Keratinocyte (primary cell): ENCODE results near the gene ELF1. TPM values are rescaled to one million over a fixed set of nuclear protein-coding genes. Genes with fewer than 3 reads are reported as not detected.

Experiments
- DNase-seq: peaks from one replicate; pipeline ENCODE4 v3.0.0-alpha.2; 2011; ENCODE audit warnings: low read depth, missing footprints, low spot score
- FAIRE-seq: peaks from 2 replicates; lab custom pipeline; 2011; peaks lifted over from hg19 to GRCh38; lab: Jason Lieb, UNC
- H2AFZ ChIP-seq: 2 replicates; pipeline ENCODE4 v1.6.0; 2012; ENCODE audit warnings: low read length, control low read depth, inconsistent platforms; ENCODE audit not compliant: control insufficient read depth
- H3K27ac ChIP-seq: 2 replicates; pipeline ENCODE4 v1.5.1; 2011; ENCODE audit warnings: low read length; ENCODE audit not compliant: control insufficient read depth, insufficient read depth
- H3K27me3 ChIP-seq: 3 replicates; pipeline ENCODE4 v1.6.0; 2011; ENCODE audit warnings: low read length; ENCODE audit not compliant: control insufficient read depth, insufficient read depth; ENCODE audit errors: extremely low read depth
- H3K36me3 ChIP-seq, 2 experiments: 2 replicates in 1 of 2; 3 replicates in 1 of 2; pipeline ENCODE4 v1.5.1; 2011; ENCODE audit warnings: low read length in 2 of 2, mild to moderate bottlenecking in 1 of 2; ENCODE audit not compliant: control insufficient read depth in 2 of 2, insufficient read depth in 2 of 2; ENCODE audit errors: extremely low read depth in 1 of 2
- H3K4me1 ChIP-seq: 3 replicates; pipeline ENCODE4 v1.5.1; 2011; ENCODE audit warnings: low read length; ENCODE audit not compliant: control insufficient read depth, insufficient read depth; ENCODE audit errors: extremely low read depth
- H3K4me2 ChIP-seq: 3 replicates; pipeline ENCODE4 v1.6.0; 2011; ENCODE audit warnings: low read depth, low read length; ENCODE audit not compliant: control insufficient read depth, insufficient read depth; ENCODE audit errors: extremely low read depth
- H3K4me3 ChIP-seq, 3 experiments: fragments of 200-600 bp in 1 of 3; sonication (generic) in 1 of 3; 2 replicates in 2 of 3; 3 replicates in 1 of 3; pipeline ENCODE4 v1.5.1; 2011 to 2016; ENCODE audit warnings: low read length in 3 of 3, mild to moderate bottlenecking in 3 of 3, control low read depth in 2 of 3, inconsistent platforms in 1 of 3, low read depth in 1 of 3, mixed read lengths in 1 of 3, mixed run types in 1 of 3, moderate library complexity in 1 of 3; ENCODE audit not compliant: control insufficient read depth in 2 of 3, insufficient read depth in 2 of 3; ENCODE audit errors: extremely low read depth in 1 of 3
- H3K79me2 ChIP-seq: 2 replicates; pipeline ENCODE4 v1.6.0; 2012; ENCODE audit warnings: low read length; ENCODE audit not compliant: control insufficient read depth, insufficient read depth
- H3K9ac ChIP-seq: 3 replicates; pipeline ENCODE4 v1.6.0; 2011; ENCODE audit warnings: low read length; ENCODE audit not compliant: control insufficient read depth, insufficient read depth; ENCODE audit errors: extremely low read depth
- H3K9me1 ChIP-seq: 3 replicates; pipeline ENCODE4 v1.6.0; 2011; ENCODE audit warnings: low read length; ENCODE audit not compliant: control insufficient read depth, insufficient read depth; ENCODE audit errors: extremely low read depth
- H3K9me3 ChIP-seq: 2 replicates; pipeline ENCODE4 v1.5.1; 2012; ENCODE audit warnings: low read depth, low read length; ENCODE audit not compliant: control insufficient read depth
- H4K20me1 ChIP-seq: 3 replicates; pipeline ENCODE4 v1.6.0; 2011; ENCODE audit warnings: low read length; ENCODE audit not compliant: control insufficient read depth, insufficient read depth; ENCODE audit errors: extremely low read depth
- EZH2 ChIP-seq: IDR thresholded peaks from one replicate; pipeline ENCODE4 v1.6.1; 2012; ENCODE audit warnings: inconsistent platforms, mild to moderate bottlenecking, low read length, moderate library complexity
- dilution Hi-C: fragments of 300-500 bp; cut with MboI; formaldehyde crosslinking; loops from one replicate; pipeline ENCODE4 v1.7.0; 2020; ENCODE audit warnings: low sequenced_read_pairs; ENCODE audit not compliant: extremely low pct_ligation_motif_present
- polyA plus RNA-seq, 5 experiments: library from polyadenylated mRNA; depleted of rRNA in 3 of 5; stranded (reverse) in 3 of 5; stranded (forward) in 1 of 5; unstranded in 1 of 5; fragments of >200 nt; gene quantifications; 1 replicate in 1 of 5; 2 replicates in 3 of 5; 3 replicates in 1 of 5; pipeline versions ENCODE4 v1.2.1 to v1.2.3, GENCODE V29; 2011 to 2012; ENCODE audit warnings: missing spikeins in 2 of 5, low read depth in 1 of 5, low replicate concordance in 1 of 5
- TF ChIP-seq, protein P1 (sequence below), 3 experiments: IDR thresholded peaks in 1 of 3; conservative IDR thresholded peaks in 1 of 3; optimal IDR thresholded peaks in 1 of 3; 2 replicates in 2 of 3; 3 replicates in 1 of 3; pipeline versions ENCODE3 to v1.5.1; 2011; ENCODE audit warnings: low read length in 3 of 3, mild to moderate bottlenecking in 3 of 3, moderate library complexity in 2 of 3, control low read depth in 1 of 3, inconsistent platforms in 1 of 3; ENCODE audit not compliant: insufficient read depth in 2 of 3; ENCODE audit errors: extremely low read depth in 1 of 3

The ELF1 gene
- polyA plus RNA-seq, 1 donor (not counting 4 experiments of a cell fraction or from before 2014, with no cell fraction given): 57.6 TPM

DNA sequence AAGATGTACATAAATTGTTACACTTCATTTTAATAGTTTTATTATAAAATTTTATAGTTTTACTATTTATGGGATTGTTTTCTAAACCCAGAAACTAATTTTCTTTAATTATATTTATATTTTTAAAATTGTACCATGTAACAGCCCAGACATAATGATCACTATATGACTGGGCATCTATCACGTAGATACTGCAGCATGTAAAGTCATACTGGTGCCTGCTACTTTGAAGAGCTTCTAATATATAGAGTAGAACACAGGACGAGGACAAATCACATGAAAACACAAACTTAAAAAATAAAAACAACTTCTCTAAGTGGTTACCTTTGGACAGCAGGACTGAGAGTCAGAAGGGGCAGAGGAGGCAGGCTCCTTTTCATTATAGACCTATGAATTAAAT lies 5.3 kb downstream of the ELF1 start:
- no peak for DNase-seq
- no peaks in the 10 kb centered on the region for H3K9me1 ChIP-seq
- no peaks in the 10 kb centered on the region for H3K9me3 ChIP-seq
- no peak overlapping the region for H3K4me3 ChIP-seq
- no peak overlapping the region for H2AFZ ChIP-seq
- H3K27me3 ChIP-seq: no peaks in the 10 kb centered on the region
- dilution Hi-C loops: no loop called here
- no peak overlapping the region for H3K27ac ChIP-seq
- H4K20me1 ChIP-seq: peaks cover 5% of the 10 kb centered on the region
- no peak overlapping the region for H3K4me2 ChIP-seq
- peaks cover 3 to 10% of the 10 kb centered on the region in 2 experiments for H3K36me3 ChIP-seq
- H3K4me1 ChIP-seq: peaks cover 12% of the 10 kb centered on the region
- TF ChIP-seq EZH2: no peak
- TF ChIP-seq, protein P1, sequence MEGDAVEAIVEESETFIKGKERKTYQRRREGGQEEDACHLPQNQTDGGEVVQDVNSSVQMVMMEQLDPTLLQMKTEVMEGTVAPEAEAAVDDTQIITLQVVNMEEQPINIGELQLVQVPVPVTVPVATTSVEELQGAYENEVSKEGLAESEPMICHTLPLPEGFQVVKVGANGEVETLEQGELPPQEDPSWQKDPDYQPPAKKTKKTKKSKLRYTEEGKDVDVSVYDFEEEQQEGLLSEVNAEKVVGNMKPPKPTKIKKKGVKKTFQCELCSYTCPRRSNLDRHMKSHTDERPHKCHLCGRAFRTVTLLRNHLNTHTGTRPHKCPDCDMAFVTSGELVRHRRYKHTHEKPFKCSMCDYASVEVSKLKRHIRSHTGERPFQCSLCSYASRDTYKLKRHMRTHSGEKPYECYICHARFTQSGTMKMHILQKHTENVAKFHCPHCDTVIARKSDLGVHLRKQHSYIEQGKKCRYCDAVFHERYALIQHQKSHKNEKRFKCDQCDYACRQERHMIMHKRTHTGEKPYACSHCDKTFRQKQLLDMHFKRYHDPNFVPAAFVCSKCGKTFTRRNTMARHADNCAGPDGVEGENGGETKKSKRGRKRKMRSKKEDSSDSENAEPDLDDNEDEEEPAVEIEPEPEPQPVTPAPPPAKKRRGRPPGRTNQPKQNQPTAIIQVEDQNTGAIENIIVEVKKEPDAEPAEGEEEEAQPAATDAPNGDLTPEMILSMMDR (optimal IDR thresholded peaks at IDR 0.05 in 1 of 3, IDR thresholded peaks at IDR 0.05 in 1 of 3, conservative IDR thresholded peaks at IDR 0.05 in 1 of 3; ENCODE audit: extremely low read depth in 1 of 3, insufficient read depth in 2 of 3, low read length in 3 of 3): no peak
- FAIRE-seq: no peak
- H3K79me2 ChIP-seq: peaks cover 87% of the 10 kb centered on the region
- H3K9ac ChIP-seq: no peak overlapping the region

DNA sequence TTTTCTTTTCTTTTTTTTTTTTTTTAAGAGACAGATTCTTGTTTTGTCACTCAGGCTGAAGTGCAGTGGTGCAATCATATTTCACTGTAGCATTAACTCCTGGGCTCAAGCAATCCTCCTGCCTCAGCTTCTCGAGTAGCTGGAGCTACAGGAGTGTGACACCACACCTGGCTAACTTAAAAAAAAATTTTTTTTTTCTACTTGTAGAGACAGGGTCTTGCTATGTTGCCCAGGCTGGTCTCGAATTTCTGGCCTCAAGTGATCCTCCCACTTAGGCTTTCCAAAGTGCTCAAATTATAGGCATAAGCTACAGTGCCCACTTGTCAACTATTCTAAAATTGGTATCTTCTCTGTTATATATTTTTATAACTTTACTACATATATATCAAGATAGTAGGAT lies 6.6 kb downstream of the ELF1 start:
- H3K4me1 ChIP-seq: peaks cover 24% of the 10 kb centered on the region
- H3K27ac ChIP-seq: no peak overlapping the region
- FAIRE-seq (no peak), DNase-seq (no peak)
- H2AFZ ChIP-seq: no peak overlapping the region
- H3K4me3 ChIP-seq: no peak overlapping the region
- no peaks in the 10 kb centered on the region for H3K27me3 ChIP-seq
- H3K36me3 ChIP-seq: peaks cover 3 to 10% of the 10 kb centered on the region in 2 experiments
- dilution Hi-C loops: no loop called here
- H3K9ac ChIP-seq: no peak overlapping the region
- peaks cover 5% of the 10 kb centered on the region for H4K20me1 ChIP-seq
- H3K9me1 ChIP-seq: no peaks in the 10 kb centered on the region
- no peak for TF ChIP-seq EZH2
- TF ChIP-seq, protein P1 (optimal IDR thresholded peaks at IDR 0.05 in 1 of 3, IDR thresholded peaks at IDR 0.05 in 1 of 3, conservative IDR thresholded peaks at IDR 0.05 in 1 of 3; ENCODE audit: extremely low read depth in 1 of 3, insufficient read depth in 2 of 3, low read length in 3 of 3): no peak
- H3K79me2 ChIP-seq: peaks cover 88% of the 10 kb centered on the region
- H3K4me2 ChIP-seq: no peak overlapping the region
- no peaks in the 10 kb centered on the region for H3K9me3 ChIP-seq
